Measurements from ENCODE around the gene RAB11FIP4.

The RAB11FIP4 gene

DNA sequence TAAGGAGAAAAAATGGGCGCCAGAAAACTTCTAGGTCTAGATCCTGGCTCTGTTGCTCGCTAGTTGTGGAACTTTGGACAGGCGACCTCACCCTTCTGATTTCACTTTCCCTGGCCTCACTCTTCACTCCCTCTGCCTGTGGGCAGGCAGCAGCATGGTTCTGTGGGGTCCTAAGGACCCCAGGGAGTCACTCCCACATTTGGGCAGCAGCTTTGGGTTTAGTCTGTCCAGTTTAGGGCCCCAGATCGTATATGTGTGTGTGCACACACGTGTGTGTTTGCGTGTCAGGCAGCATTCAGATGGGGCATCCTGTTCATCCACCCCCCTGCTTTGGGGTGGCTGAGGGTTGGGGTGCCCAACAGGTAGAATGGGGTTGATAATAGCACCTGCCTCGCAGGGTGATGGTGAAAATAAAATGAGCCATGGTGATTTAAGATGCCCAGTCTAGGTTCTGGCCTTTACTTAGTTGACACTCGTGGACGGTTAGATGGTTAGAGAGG, 102.2 kb downstream of the RAB11FIP4 start:
- Histone ChIP-seq H3K9me3 (ENCODE audit: low read length) (no peaks in the 10 kb centered on the region), H2AFZ (ENCODE audit: low read depth, low read length) (no peak overlapping the region), H3K4me3 (ENCODE audit: low read length) (no peak overlapping the region), H3K27me3 (ENCODE audit: insufficient read depth, low read length) (peaks cover 54% of the 10 kb centered on the region), H3K36me3 (ENCODE audit: insufficient read depth, low read length) (no peaks in the 10 kb centered on the region), H3K4me1 (ENCODE audit: insufficient read depth, low read length) (no peaks in the 10 kb centered on the region)

DNA sequence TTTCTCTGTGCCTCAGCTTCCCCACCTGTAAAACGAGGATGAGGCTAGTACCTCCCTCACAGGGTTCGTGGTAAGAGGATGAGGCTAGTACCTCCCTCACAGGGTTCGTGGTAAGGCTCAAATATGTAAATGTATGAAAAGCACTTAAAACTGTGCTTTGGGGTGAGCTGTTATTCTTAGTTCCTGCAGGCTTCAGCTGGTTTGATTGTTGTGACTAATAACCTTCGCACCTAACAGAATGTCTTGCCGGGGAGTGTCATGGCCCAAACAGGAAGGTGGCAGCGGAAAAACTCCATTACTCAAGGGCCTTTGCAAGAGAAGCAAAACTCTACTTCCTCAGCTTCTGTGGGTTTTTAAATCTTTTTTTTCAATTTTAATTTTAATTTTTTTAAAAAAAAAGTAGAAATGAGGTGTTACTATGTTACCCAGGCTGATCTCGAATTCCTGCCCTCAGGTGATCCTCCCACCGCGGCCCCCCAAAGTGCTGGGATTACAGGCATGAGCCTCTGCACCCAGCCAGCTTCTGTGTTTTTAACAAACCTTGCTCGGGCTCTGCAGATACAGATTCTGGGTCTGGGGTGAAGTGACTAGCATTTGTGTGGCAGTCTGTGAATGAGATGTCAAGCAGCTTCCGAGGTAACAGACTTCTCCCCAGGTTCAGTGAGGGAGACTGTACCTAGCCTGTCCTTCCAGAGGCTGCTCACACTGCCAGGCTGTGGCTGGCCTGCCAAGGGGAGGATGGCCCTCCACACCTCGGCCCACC, 103.0 kb downstream of the RAB11FIP4 start:
- peaks cover 46% of the 10 kb centered on the region for H3K27me3 ChIP-seq (ENCODE audit: insufficient read depth, low read length)

DNA sequence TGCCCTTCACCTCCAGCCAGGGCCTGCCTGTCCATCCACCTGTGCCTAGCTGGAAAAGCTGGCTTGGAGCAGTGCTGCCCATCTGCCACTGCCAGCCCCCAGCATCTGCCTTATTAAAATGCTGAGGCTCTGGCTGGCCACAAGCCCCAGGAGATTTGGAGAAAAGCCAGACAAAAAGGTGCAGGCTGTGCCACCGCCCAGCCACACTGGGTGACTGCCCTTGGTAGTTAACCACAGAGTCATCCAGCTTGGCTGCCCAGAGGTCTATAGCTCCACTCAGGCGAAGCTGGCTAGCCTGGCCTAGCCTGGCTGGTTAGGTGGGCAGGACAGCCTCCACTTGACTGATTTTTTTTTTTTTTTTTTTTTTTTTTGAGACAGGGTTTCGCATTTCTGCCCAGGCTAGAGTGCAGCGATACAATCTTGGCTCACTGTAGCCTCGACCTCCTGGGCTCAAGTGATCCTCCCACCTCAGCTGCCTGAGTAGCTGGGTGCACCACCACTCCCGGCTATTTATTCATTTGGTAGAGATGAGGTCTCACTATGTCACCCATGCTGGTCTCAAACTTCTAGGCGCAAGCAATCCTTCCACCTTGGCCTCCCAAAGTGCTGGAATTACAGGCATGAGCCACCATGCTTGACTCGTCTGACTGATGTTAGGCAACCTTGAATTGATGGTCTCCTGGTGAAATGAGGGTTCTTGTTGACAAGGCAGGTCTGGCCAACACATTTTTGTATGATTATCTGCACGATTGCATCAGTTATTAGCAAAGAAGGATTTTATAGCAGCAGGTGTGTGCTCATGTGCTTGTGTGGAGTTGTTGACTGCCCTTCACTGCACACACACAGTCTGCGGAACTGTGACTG, 103.8 kb downstream of the RAB11FIP4 start:
- H3K9me3 ChIP-seq (ENCODE audit: low read length), result no peaks in the 10 kb centered on the region
- no peaks in the 10 kb centered on the region for H3K36me3 ChIP-seq (ENCODE audit: insufficient read depth, low read length)
- no peaks in the 10 kb centered on the region for H3K4me1 ChIP-seq (ENCODE audit: insufficient read depth, low read length)
- H2AFZ ChIP-seq (ENCODE audit: low read depth, low read length), result no peak overlapping the region
- H3K27me3 ChIP-seq (ENCODE audit: insufficient read depth, low read length), result peaks cover 38% of the 10 kb centered on the region
- H3K4me3 ChIP-seq (ENCODE audit: low read length), result no peak overlapping the region

More for the DNA sequence above, 103.0 kb downstream of the RAB11FIP4 start:
- Histone ChIP-seq H3K4me3 (ENCODE audit: low read length) (no peak overlapping the region), H2AFZ (ENCODE audit: low read depth, low read length) (no peak overlapping the region), H3K4me1 (ENCODE audit: insufficient read depth, low read length) (no peaks in the 10 kb centered on the region), H3K9me3 (ENCODE audit: low read length) (no peaks in the 10 kb centered on the region), H3K36me3 (ENCODE audit: insufficient read depth, low read length) (no peaks in the 10 kb centered on the region)

DNA sequence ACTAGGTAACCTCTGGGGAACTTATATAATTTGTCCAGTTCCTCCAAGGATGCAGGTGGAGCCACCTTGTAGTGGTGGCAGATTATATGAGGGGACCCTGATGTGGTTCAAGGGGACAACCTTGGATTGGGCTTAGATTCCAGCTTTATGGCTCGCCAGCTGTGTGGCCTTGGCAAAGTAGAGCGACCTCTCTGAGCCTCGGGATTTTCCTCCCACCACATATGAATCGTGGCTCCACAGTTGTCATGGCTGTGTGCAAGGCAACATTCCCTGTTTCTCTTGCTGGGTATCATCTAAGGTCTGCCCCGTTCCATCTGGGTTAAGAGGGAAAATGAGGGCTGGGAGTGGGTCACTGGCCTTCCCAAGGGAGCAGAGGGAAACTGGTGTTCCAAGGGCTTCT, 104.6 kb downstream of the RAB11FIP4 start:
- no peaks in the 10 kb centered on the region for H3K9me3 ChIP-seq (ENCODE audit: low read length)
- no peaks in the 10 kb centered on the region for H3K36me3 ChIP-seq (ENCODE audit: insufficient read depth, low read length)
- H3K4me3 ChIP-seq (ENCODE audit: low read length), result no peak overlapping the region
- H3K27me3 ChIP-seq (ENCODE audit: insufficient read depth, low read length), result peaks cover 31% of the 10 kb centered on the region
- H2AFZ ChIP-seq (ENCODE audit: low read depth, low read length), result no peak overlapping the region
- H3K4me1 ChIP-seq (ENCODE audit: insufficient read depth, low read length), result no peaks in the 10 kb centered on the region

DNA sequence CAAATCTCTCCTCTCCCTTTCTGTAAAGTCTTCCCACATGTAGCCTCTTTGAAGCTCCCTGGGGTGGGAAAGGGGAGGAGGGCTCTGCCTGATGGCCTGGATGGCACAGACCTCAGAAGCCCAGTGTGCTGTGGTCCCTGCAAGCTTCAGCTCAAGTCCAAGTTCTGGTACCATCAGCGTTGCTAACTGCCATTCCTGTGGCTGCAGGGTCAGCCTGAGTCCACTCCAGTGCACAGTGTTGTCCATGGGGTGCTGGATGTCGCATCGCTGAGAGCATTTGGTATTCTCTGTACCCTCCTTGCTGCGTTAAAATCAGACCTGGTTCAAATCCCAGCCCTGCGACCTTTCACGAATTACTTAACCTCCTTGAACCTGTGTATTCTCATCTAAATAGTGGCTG, 105.1 kb downstream of the RAB11FIP4 start:
- Histone ChIP-seq H3K27me3 (ENCODE audit: insufficient read depth, low read length) (peaks cover 26% of the 10 kb centered on the region), H3K9me3 (ENCODE audit: low read length) (no peaks in the 10 kb centered on the region), H3K4me3 (ENCODE audit: low read length) (no peak overlapping the region), H2AFZ (ENCODE audit: low read depth, low read length) (no peak overlapping the region), H3K36me3 (ENCODE audit: insufficient read depth, low read length) (no peaks in the 10 kb centered on the region), H3K4me1 (ENCODE audit: insufficient read depth, low read length) (no peaks in the 10 kb centered on the region)

DNA sequence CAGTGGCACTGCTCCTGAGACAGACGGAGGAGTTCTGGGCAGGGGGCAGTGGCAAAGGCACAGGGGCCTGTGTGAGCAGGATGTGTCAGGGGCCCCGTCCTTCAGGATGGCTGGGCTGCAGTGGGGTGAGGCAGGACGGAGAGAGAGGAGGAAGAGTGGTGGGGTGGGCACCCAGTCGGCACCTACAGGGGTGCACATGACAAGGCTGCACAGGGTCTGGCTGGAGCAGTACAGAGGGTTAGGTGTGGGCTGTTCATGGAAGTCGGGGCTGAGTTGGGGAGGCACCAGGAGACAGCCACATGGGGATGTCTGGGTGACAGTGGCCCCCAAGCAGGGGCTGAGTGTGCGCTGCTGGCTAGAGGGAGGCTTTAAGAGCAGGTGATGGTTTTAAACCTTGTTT, 106.0 kb downstream of the RAB11FIP4 start:
- no peak overlapping the region for H3K4me3 ChIP-seq (ENCODE audit: low read length)

DNA sequence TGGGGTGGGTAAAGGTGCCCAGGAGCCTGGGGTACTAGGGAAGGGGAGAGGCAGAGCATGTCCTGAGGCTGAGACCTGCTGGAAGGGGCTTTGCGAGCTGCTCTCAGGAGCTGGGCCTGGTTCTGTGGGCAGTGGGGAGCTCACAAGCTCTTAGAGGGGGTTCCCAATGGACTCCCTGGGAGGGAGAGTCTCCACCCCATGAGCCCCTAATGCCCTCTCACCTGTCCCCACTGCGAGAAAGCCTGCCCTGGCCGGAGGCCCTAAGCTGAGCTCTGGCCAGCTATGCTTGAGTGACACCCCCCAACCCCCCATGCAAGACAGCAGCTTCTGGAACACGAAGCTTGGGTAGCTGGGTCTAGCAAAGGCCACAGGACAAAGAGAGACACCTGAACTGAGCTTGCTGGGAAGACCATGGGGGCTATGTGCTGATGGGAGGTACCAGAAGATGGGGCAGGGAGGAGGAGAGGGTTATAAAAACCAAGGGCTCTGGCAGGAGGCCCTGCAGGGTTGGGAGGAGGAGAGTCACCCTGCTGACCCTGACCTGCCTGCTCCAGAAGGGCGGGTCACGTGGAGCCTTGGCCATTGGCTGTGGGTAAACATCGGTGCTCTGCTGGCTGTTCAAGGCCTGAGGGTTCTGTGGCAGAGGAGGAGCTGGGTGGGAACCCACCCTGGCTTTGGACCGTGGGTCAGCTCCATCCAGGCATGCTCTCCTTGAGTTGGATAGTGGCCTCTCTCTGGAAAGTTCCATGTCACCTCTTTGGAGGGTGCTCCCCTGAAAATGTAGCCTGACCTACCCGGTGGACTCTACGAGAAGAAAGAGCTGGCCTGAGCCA, 106.7 kb downstream of the RAB11FIP4 start:
- Histone ChIP-seq H3K4me3 (ENCODE audit: low read length) (no peak overlapping the region), H2AFZ (ENCODE audit: low read depth, low read length) (no peak overlapping the region), H3K36me3 (ENCODE audit: insufficient read depth, low read length) (no peaks in the 10 kb centered on the region), H3K27me3 (ENCODE audit: insufficient read depth, low read length) (peaks cover 15% of the 10 kb centered on the region), H3K4me1 (ENCODE audit: insufficient read depth, low read length) (no peaks in the 10 kb centered on the region), H3K9me3 (ENCODE audit: low read length) (no peaks in the 10 kb centered on the region)

More for the DNA sequence above, 106.0 kb downstream of the RAB11FIP4 start:
- H3K4me1 ChIP-seq (ENCODE audit: insufficient read depth, low read length), result no peaks in the 10 kb centered on the region
- no peaks in the 10 kb centered on the region for H3K9me3 ChIP-seq (ENCODE audit: low read length)
- no peaks in the 10 kb centered on the region for H3K36me3 ChIP-seq (ENCODE audit: insufficient read depth, low read length)
- H2AFZ ChIP-seq (ENCODE audit: low read depth, low read length), result no peak overlapping the region
- peaks cover 21% of the 10 kb centered on the region for H3K27me3 ChIP-seq (ENCODE audit: insufficient read depth, low read length)

DNA sequence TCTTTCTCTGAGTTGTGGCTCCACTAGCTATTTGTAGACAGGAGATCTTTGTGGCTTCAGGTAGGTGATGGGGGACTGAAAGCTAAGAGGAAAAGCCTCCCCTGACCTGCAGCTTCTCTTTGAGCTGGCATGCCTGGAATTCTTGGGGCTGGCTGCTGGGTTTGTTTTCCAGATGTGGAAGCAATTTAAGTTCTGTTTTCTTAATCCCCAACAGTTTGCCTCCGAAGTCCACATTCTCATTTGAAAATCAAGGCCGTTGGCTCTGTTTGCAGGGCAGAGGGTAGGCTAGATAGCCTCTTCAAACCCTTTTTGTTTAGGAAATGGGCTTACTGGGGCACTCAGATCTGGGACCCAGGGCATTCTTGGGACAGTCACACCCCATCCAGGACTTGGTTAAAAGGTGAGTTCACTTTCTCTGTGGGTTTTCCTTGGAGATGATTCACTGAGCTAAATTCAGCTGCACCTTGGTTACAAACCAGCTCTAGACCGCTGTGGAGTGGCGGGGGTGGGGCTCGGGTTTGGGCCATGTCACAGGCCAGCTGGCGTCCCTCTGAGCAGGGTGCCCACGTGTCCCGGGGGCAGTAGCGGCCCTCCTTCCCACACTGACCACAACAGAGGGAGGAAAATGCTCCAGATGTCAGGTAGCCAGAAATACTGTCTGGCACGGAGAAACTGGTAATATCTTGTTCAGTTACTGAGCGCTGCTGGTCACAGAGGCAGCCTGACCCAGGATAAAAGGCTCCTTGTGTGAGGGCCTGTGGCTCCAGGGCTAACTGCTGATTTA, 108.5 kb downstream of the RAB11FIP4 start:
- no peaks in the 10 kb centered on the region for H3K36me3 ChIP-seq (ENCODE audit: insufficient read depth, low read length)
- no peaks in the 10 kb centered on the region for H3K4me1 ChIP-seq (ENCODE audit: insufficient read depth, low read length)
- no peak overlapping the region for H3K4me3 ChIP-seq (ENCODE audit: low read length)
- H2AFZ ChIP-seq (ENCODE audit: low read depth, low read length), result no peak overlapping the region
- H3K9me3 ChIP-seq (ENCODE audit: low read length), result no peaks in the 10 kb centered on the region
- H3K27me3 ChIP-seq (ENCODE audit: insufficient read depth, low read length), result peaks cover 5% of the 10 kb centered on the region

DNA sequence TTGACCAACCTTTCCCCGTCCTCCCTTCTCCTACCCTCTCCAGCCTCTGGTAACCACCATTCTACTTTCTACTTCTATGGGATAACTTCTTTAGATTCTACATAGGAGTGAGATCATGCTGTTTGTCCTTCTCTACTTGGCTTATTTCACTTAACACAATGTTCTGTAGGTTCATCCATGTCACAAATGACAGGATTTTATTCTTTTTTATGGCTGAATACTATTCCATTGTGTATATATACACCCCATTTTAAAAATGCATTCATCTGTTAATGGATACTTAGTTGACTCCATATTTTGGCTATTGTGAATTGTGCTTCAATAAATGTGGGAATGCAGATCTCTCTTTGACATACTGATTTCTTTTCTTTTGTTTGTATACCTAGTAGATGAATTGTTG, 115.0 kb downstream of the RAB11FIP4 start:
- Histone ChIP-seq H3K4me3 (ENCODE audit: low read length) (no peak overlapping the region), H2AFZ (ENCODE audit: low read depth, low read length) (no peak overlapping the region), H3K9me3 (ENCODE audit: low read length) (no peaks in the 10 kb centered on the region), H3K36me3 (ENCODE audit: insufficient read depth, low read length) (no peaks in the 10 kb centered on the region), H3K27me3 (ENCODE audit: insufficient read depth, low read length) (no peaks in the 10 kb centered on the region), H3K4me1 (ENCODE audit: insufficient read depth, low read length) (no peaks in the 10 kb centered on the region)

DNA sequence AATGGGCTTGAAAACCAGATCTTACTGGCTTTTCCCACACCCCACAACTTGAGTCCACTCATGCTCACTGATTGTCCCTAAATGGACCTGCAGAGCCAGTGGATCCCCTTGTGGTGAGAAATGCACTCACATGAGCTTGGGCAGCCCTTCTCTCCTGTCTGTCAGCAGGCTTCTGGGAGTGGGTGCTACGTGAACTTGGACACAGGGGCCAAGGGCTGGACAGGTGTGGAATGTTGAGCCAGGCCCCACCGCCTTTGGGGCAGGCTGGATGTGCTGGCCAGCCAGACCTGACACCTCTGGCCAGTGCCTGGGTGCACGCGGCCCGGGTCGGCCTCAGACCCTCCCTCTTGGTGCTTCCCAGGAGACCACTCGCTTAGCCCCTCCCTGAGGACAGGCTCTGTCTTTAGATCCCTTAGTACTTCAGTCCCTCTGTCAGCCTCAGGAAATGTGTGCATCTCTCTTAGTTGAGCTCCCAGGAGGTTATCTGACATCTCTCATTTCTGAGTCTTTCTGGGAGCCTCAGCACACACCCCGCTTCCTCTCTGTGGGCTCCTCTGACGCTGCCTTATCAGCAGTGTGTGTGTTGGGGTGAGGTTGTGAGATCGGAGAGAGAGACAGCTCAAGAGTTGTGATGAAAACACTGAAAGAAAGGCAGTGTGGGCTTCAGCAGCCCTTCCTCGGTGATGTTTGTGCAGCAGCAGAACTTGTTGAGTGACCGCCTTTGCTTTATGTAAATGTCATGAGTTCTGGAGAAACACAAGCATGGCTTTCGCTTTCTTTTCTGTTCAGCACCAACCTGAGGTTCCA, 117.0 kb downstream of the RAB11FIP4 start:
- no peak overlapping the region for H2AFZ ChIP-seq (ENCODE audit: low read depth, low read length)

DNA sequence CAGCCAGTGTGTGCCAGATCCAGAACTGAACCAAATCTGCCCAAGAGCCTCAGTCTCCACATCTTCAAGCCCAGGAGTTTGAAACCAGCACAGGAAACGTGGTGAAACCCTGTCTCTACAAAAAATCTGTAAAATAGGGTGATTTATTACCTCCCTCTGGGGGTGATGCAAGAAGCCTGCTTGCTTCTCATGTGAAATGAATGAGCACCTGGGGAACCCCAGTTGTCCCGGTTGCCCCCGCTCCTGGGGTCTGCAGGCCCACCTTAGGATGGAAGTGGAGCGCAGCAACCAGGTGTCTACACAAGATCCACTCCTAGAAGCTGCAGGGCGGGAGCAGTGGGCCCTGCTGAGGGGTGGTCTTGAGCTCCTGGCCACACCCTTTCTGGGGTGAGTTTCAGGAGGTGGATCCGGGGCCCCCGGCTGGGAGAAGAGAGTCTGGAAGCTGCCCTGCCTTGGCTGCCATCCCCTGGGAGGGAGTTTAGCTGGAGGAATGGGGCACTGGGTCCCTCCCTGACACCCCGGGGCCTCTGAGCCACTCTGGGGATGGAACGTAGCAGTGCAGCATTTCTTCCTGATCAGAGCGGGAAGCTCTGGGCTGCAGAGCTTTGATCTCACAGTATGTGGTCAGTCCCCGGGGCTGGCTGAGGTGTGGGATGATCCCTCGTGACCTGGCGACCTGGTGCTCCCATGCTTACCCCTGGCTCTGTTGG, 117.8 kb downstream of the RAB11FIP4 start:
- H3K4me1 ChIP-seq (ENCODE audit: insufficient read depth, low read length), result no peaks in the 10 kb centered on the region
- no peak overlapping the region for H3K4me3 ChIP-seq (ENCODE audit: low read length)
- H2AFZ ChIP-seq (ENCODE audit: low read depth, low read length), result no peak overlapping the region
- H3K36me3 ChIP-seq (ENCODE audit: insufficient read depth, low read length), result no peaks in the 10 kb centered on the region
- H3K27me3 ChIP-seq (ENCODE audit: insufficient read depth, low read length), result no peaks in the 10 kb centered on the region
- H3K9me3 ChIP-seq (ENCODE audit: low read length), result no peaks in the 10 kb centered on the region

More for the DNA sequence above, 117.0 kb downstream of the RAB11FIP4 start:
- Histone ChIP-seq H3K36me3 (ENCODE audit: insufficient read depth, low read length) (no peaks in the 10 kb centered on the region), H3K9me3 (ENCODE audit: low read length) (no peaks in the 10 kb centered on the region), H3K4me1 (ENCODE audit: insufficient read depth, low read length) (no peaks in the 10 kb centered on the region), H3K27me3 (ENCODE audit: insufficient read depth, low read length) (no peaks in the 10 kb centered on the region), H3K4me3 (ENCODE audit: low read length) (no peak overlapping the region)

Measured in neuron (in vitro differentiated cells).